ENCODE measurements around the gene GNAQ. TPM values are rescaled to one million over a fixed set of nuclear protein-coding genes. Genes with fewer than 3 reads are reported as not detected.

Gene GNAQ
- total RNA-seq, 1 experiment from 2014 or later, result 48.6 TPM

- Mint-ChIP-seq H3K36me3 (ENCODE audit: insufficient read depth in 1 of 3, low read depth in 3 of 3) (no peaks in the 10 kb centered on the region), H3K27me3 (ENCODE audit: low read depth) (no peaks in the 10 kb centered on the region), H3K4me3 (no peak overlapping the region), H3K9me3 (no peaks in the 10 kb centered on the region), H3K27ac (no peak overlapping the region), H3K4me1 (peaks cover 34 to 35% of the 10 kb centered on the region in 2 experiments)
- H3K79me1 ChIP-seq (ENCODE audit: insufficient read depth, low read depth, low read length, poor library complexity, severe bottlenecking), result peaks cover 4% of the 10 kb centered on the region
- DNase-seq, result no peak
- no peak overlapping the region for H4K8ac ChIP-seq (replicated peaks; ENCODE audit: insufficient read length, low read depth, low read length)
- no peak overlapping the region for H3K18ac ChIP-seq (ENCODE audit: insufficient read length, low read depth, low read length)
- H3T11ph ChIP-seq (ENCODE audit: low read length), result no peak overlapping the region
- no peak overlapping the region for H2BK5ac ChIP-seq (ENCODE audit: insufficient read length, low read length)
- TF ChIP-seq, protein P1, sequence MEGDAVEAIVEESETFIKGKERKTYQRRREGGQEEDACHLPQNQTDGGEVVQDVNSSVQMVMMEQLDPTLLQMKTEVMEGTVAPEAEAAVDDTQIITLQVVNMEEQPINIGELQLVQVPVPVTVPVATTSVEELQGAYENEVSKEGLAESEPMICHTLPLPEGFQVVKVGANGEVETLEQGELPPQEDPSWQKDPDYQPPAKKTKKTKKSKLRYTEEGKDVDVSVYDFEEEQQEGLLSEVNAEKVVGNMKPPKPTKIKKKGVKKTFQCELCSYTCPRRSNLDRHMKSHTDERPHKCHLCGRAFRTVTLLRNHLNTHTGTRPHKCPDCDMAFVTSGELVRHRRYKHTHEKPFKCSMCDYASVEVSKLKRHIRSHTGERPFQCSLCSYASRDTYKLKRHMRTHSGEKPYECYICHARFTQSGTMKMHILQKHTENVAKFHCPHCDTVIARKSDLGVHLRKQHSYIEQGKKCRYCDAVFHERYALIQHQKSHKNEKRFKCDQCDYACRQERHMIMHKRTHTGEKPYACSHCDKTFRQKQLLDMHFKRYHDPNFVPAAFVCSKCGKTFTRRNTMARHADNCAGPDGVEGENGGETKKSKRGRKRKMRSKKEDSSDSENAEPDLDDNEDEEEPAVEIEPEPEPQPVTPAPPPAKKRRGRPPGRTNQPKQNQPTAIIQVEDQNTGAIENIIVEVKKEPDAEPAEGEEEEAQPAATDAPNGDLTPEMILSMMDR (conservative IDR thresholded peaks at IDR 0.05), result no peak
- H3K27ac ChIP-seq (ENCODE audit: insufficient read length, low read depth, low read length), result no peak overlapping the region
- H3K4ac ChIP-seq (ENCODE audit: low read depth, low read length), result no peak overlapping the region
- H3K14ac ChIP-seq (ENCODE audit: insufficient read depth, low read length), result no peak overlapping the region
- no peak overlapping the region for H2BK120ac ChIP-seq (ENCODE audit: low read depth, low read length, poor library complexity, severe bottlenecking)
- no peak overlapping the region for H2BK20ac ChIP-seq (ENCODE audit: low read depth, low read length, poor library complexity, severe bottlenecking)
- no peak overlapping the region for H3K9ac ChIP-seq (ENCODE audit: extremely low read depth, insufficient read length, low read length)
- H3K9me3 ChIP-seq (ENCODE audit: control insufficient read depth, low read depth, low read length), result no peaks in the 10 kb centered on the region
- H3K23ac ChIP-seq (ENCODE audit: insufficient read length, low read depth, low read length), result no peak overlapping the region
- peaks cover 1% of the 10 kb centered on the region; the same call in 1 of the 2 replicates for H3K79me2 ChIP-seq (ENCODE audit: insufficient read depth, low read length)
- H2AK5ac ChIP-seq (ENCODE audit: insufficient read length, low read length), result no peak overlapping the region
- H3K27me3 ChIP-seq (ENCODE audit: insufficient read depth, low read length), result no peaks in the 10 kb centered on the region
- no peak overlapping the region for H2BK12ac ChIP-seq (ENCODE audit: insufficient read length, low read depth, low read length)
- H4K5ac ChIP-seq (ENCODE audit: insufficient read length, low read depth, low read length), result no peak overlapping the region
- H3K23me2 ChIP-seq (ENCODE audit: insufficient read length, low read depth, low read length, poor library complexity, severe bottlenecking), result no peaks in the 10 kb centered on the region
- no peak overlapping the region for H2BK15ac ChIP-seq (ENCODE audit: low read depth, low read length)
- no CpG with 5 or more reads among the region's 1 CpG for WGBS (ENCODE audit: extremely low coverage, insufficient read length, low lambda C conversion rate)
- H4K91ac ChIP-seq (ENCODE audit: insufficient read length, low read depth, low read length), result no peak overlapping the region
- H3K4me2 ChIP-seq (ENCODE audit: insufficient read depth, insufficient read length, low read length), result no peak overlapping the region
- peaks cover 5% of the 10 kb centered on the region; the same call in 1 of the 2 replicates for H3K4me1 ChIP-seq (ENCODE audit: insufficient read depth, low read length)
- no peak overlapping the region for H2AFZ ChIP-seq (ENCODE audit: low read length)
- H4K20me1 ChIP-seq (ENCODE audit: control insufficient read depth, insufficient read depth, insufficient read length), result no peaks in the 10 kb centered on the region
- no peak overlapping the region for H3K56ac ChIP-seq (ENCODE audit: insufficient read length, low read depth, low read length)
These were observed 80.2 kb downstream of the GNAQ start for GRCh38 chr9:77951369-77951768.
